GM12878 (cell line): Measurements from ENCODE around the gene MACF1. TPM values are rescaled to one million over a fixed set of nuclear protein-coding genes. Genes with fewer than 3 reads are reported as not detected.

Experiments used
- ATAC-seq: fragments of 200-7000 bp; cut with Tn5 transposase; 3 replicates; pipeline ENCODE4 v1.9.1; 2020; ENCODE audit warnings: mild to moderate bottlenecking, moderate library complexity
- BruUV-seq: library from RNA; stranded (reverse); fragments of 400-500 nt; replicated peaks from 2 replicates; lab custom pipeline; 2021; lab: Mats Ljungman, UMichigan
- CTCF ChIA-PET: fragments of 300-600 bp; sonication (Branson Sonifier 250); formaldehyde crosslinking; extraction: SDS; loops from one replicate; lab custom pipeline; 2021; ENCODE audit warnings: inconsistent platforms; lab: Yijun Ruan, JAX
- POLR2A ChIA-PET: fragments of 350-600 bp; formaldehyde crosslinking; extraction: SDS; loops from one replicate; lab custom pipeline; 2021; ENCODE audit warnings: inconsistent platforms; lab: Charles Lee
- RAD21 ChIA-PET: fragments of 300-600 bp; sonication (Branson Sonifier 250); formaldehyde crosslinking; loops from one replicate; lab custom pipeline; 2023; ENCODE audit warnings: antibody characterized with exemption; ENCODE audit not compliant: unreplicated experiment; lab: Charles Lee
- SMC1A ChIA-PET: fragments of 300-600 bp; sonication (Branson Sonifier 250); formaldehyde crosslinking; loops from one replicate; lab custom pipeline; 2023; ENCODE audit not compliant: unreplicated experiment, uncharacterized antibody; lab: Charles Lee
- DNase-seq: peaks from one replicate; pipeline ENCODE4 v3.0.0-alpha.2; 2011; ENCODE audit warnings: low read depth, low spot score
- FAIRE-seq: peaks from 3 replicates; lab custom pipeline; 2011; peaks lifted over from hg19 to GRCh38; lab: Jason Lieb, UNC
- H2AFZ ChIP-seq: 2 replicates; pipeline ENCODE4 v1.6.0; 2011; ENCODE audit warnings: low read depth, low read length, control low read depth; ENCODE audit not compliant: control insufficient read depth
- H3K27ac ChIP-seq: 2 replicates; pipeline ENCODE4 v1.5.1; 2011; ENCODE audit warnings: control low read depth; ENCODE audit not compliant: control insufficient read depth, insufficient read depth
- H3K27me3 ChIP-seq, 2 experiments: replicated peaks in 1 of 2; 2 replicates each; pipeline versions ENCODE4 v1.6.0 to v1.6.1; 2011; ENCODE audit warnings: low read length in 1 of 2; ENCODE audit not compliant: control insufficient read depth in 2 of 2, insufficient read depth in 2 of 2
- H3K36me3 ChIP-seq, 2 experiments: 2 replicates each; pipeline ENCODE4 v1.5.1; 2011; ENCODE audit warnings: low read length in 1 of 2; ENCODE audit not compliant: control insufficient read depth in 2 of 2, insufficient read depth in 2 of 2
- H3K4me1 ChIP-seq: 2 replicates; pipeline ENCODE4 v1.6.1; 2011; ENCODE audit warnings: mild to moderate bottlenecking, low read length, moderate library complexity, mixed read lengths; ENCODE audit not compliant: control insufficient read depth, insufficient read depth
- H3K4me2 ChIP-seq: 2 replicates; pipeline ENCODE4 v1.6.0; 2011; ENCODE audit warnings: control low read depth; ENCODE audit not compliant: control insufficient read depth, insufficient read depth
- H3K4me3 ChIP-seq: fragments of 200-600 bp; sonication (generic); 2 replicates; pipeline ENCODE4 v1.5.1; 2016
- H3K79me2 ChIP-seq: 2 replicates; pipeline ENCODE4 v1.6.0; 2011; ENCODE audit warnings: low read length; ENCODE audit not compliant: control insufficient read depth, insufficient read depth
- H3K9ac ChIP-seq: 2 replicates; pipeline ENCODE4 v1.8.0; 2011; ENCODE audit warnings: low read length, control low read depth, mixed read lengths; ENCODE audit not compliant: control insufficient read depth, insufficient read depth
- H3K9me3 ChIP-seq: replicated peaks from 3 replicates; pipeline ENCODE4 v1.5.1; 2011; ENCODE audit warnings: mild to moderate bottlenecking, low read length; ENCODE audit not compliant: control insufficient read depth, insufficient read depth
- H4K20me1 ChIP-seq: 2 replicates; pipeline ENCODE4 v1.6.0; 2011; ENCODE audit not compliant: control insufficient read depth, insufficient read depth
- CBX3 ChIP-seq: fragments of 200-600 bp; sonication (generic); IDR thresholded peaks from 2 replicates; pipeline ENCODE4 v1.6.1; 2016; ENCODE audit warnings: low read depth, borderline replicate concordance
- FOXM1 ChIP-seq: IDR thresholded peaks from 2 replicates; pipeline ENCODE4 v1.6.1; 2012; ENCODE audit warnings: low read depth, mild to moderate bottlenecking, inconsistent platforms, low read length, moderate library complexity
- NFIC ChIP-seq: IDR thresholded peaks from 2 replicates; pipeline ENCODE4 v1.6.1; 2012; ENCODE audit warnings: low read depth, mild to moderate bottlenecking, inconsistent platforms, low read length, moderate library complexity
- TAF1 ChIP-seq: IDR thresholded peaks from 2 replicates; pipeline ENCODE4 v1.6.1; 2011; ENCODE audit warnings: mild to moderate bottlenecking, low read depth, low read length, borderline replicate concordance
- ZNF384 ChIP-seq: IDR thresholded peaks from 2 replicates; pipeline ENCODE4 v1.6.1; 2012; ENCODE audit warnings: low read depth, mild to moderate bottlenecking, low read length, improper control_type of control experiment, borderline replicate concordance
- ZSCAN29 ChIP-seq: fragments of 450-650 bp; IDR thresholded peaks from 2 replicates; pipeline ENCODE4 v1.6.1; 2017; ENCODE audit warnings: mild to moderate bottlenecking, moderate library complexity
- WGBS: methylation state at CpG from one replicate; pipeline ENCODE4 v1.1.6; 2016; ENCODE audit warnings: low lambda C conversion rate; ENCODE audit not compliant: insufficient replicate concordance, insufficient coverage; ENCODE audit errors: missing lambda C conversion rate; 5-methylcytosine and 5-hydroxymethylcytosine counted together
- in situ Hi-C: fragments of 300-500 bp; cut with MboI; formaldehyde crosslinking; loops from 9 replicates; pipeline ENCODE4 v1.14.3; 2018; ENCODE audit warnings: mixed read lengths
- intact Hi-C: fragments of 100-400 bp; cut with micrococcal nuclease; formaldehyde crosslinking; loops from one replicate; pipeline ENCODE4 v1.14.2; 2022; ENCODE audit not compliant: unreplicated experiment
- polyA plus RNA-seq, 11 experiments: library from polyadenylated mRNA; depleted of rRNA in 4 of 11; unstranded in 6 of 11; stranded (reverse) in 5 of 11; fragments of >200 nt; fragmentation: Nextera tagmentation in 4 of 11; fragmentation: Illumina TruSeq in 1 of 11; extraction: Ambion mirVana in 4 of 11; extraction: Trizol in 1 of 11; gene quantifications; 1 replicate in 1 of 11; 2 replicates in 10 of 11; pipeline versions ENCODE4 v1.2.1 to v1.2.3, GENCODE V29; 2011 to 2016; ENCODE audit warnings: inconsistent platforms in 2 of 11, missing spikeins in 2 of 11, low read depth in 1 of 11
- total RNA-seq, 4 experiments: library from RNA; depleted of rRNA in 3 of 4; stranded (reverse); fragments of >200 nt in 3 of 4; fragmentation: Illumina TruSeq in 1 of 4; extraction: Trizol in 1 of 4; gene quantifications; 2 replicates each; pipeline versions ENCODE4 v1.2.1 to v1.2.3, GENCODE V29; 2013 to 2021
- TF ChIP-seq, protein P1 (sequence below): fragments of 450-650 bp; IDR thresholded peaks from 2 replicates; pipeline ENCODE4 v1.6.1; 2014; ENCODE audit warnings: mild to moderate bottlenecking

MACF1 gene
- total and polyA plus RNA-seq, 10 of the 15 experiments (the other 5 are each of a cell fraction or from before 2014, with no cell fraction given): 15.5 to 201 (median 76.9) TPM

DNA sequence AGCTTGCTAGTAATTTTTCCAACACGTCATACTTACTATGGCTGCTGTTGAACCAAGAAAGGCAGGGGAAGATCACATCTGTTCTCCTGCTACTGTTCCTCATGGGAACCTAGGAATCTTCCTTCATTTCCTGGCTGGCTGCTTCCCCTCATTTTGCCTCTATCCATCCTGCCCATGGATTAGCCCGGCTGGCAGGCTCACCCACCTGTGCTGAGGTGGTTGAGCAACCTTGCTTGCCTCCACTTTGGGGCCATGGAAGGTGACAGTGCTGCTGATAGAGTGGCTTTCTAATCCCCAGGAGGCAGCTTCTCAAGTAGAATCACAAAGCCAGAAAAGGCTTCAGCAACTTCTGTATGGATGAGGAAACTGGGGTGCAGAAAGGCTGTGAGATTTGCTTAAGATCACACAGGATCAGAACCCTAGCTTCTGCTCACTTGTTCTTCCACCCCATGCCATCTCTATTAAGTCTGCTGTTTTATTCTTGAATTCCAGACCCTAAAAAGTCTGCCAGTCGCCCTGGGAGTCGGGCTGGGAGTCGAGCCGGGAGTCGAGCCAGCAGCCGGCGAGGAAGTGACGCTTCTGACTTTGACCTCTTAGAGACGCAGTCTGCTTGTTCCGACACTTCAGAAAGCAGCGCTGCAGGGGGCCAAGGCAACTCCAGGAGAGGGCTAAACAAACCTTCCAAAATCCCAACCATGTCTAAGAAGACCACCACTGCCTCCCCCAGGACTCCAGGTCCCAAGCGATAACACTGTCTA is 280.7 kb downstream of the MACF1 start:
- POLR2A ChIA-PET: no interaction called here

More for the DNA sequence above, 280.7 kb downstream of the MACF1 start:
- Histone ChIP-seq H3K36me3 (peaks cover 5 to 41% of the 10 kb centered on the region in 2 experiments), H2AFZ (no peak overlapping the region), H3K9ac (no peak overlapping the region), H3K27me3 (no peaks in the 10 kb centered on the region), H3K4me2 (no peak overlapping the region), H3K4me3 (no peak overlapping the region), H3K27ac (no peak overlapping the region), H3K4me1 (no peaks in the 10 kb centered on the region), H4K20me1 (no peaks in the 10 kb centered on the region), H3K79me2 (no peaks in the 10 kb centered on the region), H3K9me3 (no peaks in the 10 kb centered on the region)
- no peak for TF ChIP-seq ZSCAN29
- TF ChIP-seq, protein P1, sequence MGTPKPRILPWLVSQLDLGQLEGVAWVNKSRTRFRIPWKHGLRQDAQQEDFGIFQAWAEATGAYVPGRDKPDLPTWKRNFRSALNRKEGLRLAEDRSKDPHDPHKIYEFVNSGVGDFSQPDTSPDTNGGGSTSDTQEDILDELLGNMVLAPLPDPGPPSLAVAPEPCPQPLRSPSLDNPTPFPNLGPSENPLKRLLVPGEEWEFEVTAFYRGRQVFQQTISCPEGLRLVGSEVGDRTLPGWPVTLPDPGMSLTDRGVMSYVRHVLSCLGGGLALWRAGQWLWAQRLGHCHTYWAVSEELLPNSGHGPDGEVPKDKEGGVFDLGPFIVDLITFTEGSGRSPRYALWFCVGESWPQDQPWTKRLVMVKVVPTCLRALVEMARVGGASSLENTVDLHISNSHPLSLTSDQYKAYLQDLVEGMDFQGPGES: no peak
- TF ChIP-seq CBX3: no peak
- no peak for TF ChIP-seq NFIC
- TF ChIP-seq ZNF384: no peak
- no peak for TF ChIP-seq FOXM1
- TF ChIP-seq TAF1: no peak
- 92% methylated on average over 14 of the region's 14 CpGs for WGBS
- no peak for DNase-seq
- no peak for ATAC-seq
- SMC1A ChIA-PET: interaction anchor here (0.6 kb wide), 1 partner anchor 27 kb away, joined by 3 read pairs; no protein-coding TSS in a partner anchor
- intact Hi-C loops (loop anchor here (5.0 kb wide), 1 partner anchor 52 kb away; no protein-coding TSS in a partner anchor), in situ Hi-C loops (loop anchor here (5.0 kb wide), 1 partner anchor 52 kb away; no protein-coding TSS in a partner anchor)
- FAIRE-seq: no peak
- RAD21 ChIA-PET: no interaction called here
- no TSS peak for BruUV-seq
- CTCF ChIA-PET: interaction anchor here (1.0 kb wide), 1 partner anchor 14 kb away, joined by 3 read pairs; no protein-coding TSS in a partner anchor
